Measurements from ENCODE around the gene RXRA. TPM values are rescaled to one million over a fixed set of nuclear protein-coding genes. Genes with fewer than 3 reads are reported as not detected.

RXRA gene
- total RNA-seq, 1 donor from 2014 or later, result 16.8 TPM

DNA sequence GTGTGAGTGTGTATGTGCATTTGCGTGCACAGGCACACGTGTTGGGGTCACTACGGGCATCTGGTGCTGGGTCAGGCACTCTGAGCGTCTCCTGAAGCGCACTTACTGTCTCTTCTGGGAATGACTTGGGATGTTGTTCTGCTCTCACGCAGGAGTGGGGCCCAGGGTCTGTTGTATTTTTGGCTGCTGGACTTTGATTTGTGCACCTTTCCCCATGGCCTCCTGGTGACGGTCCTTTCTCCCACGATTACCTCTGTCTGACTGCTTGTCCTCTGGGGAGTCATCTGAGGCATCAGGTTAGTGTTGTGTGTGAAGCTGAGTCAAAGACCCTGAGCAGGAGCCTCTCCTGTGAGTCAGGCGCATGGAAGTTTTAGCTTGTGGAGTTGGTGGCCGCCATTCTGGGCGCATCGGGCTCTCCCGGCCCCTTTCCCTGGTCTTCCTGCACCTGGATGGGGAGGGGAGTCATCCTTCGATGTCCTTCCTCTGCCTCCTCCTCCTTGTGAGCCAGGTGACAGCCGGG lies 62.1 kb downstream of the RXRA start:
- Histone ChIP-seq H3K27me3 (ENCODE audit: control insufficient read depth, insufficient read depth, low read length) (no peaks in the 10 kb centered on the region), H3K4me3 (ENCODE audit: low read depth, low read length) (no peak overlapping the region), H3K36me3 (ENCODE audit: control insufficient read depth, insufficient read depth, low read length) (peaks cover 14% of the 10 kb centered on the region)
- DNase-seq (ENCODE audit: low read depth), result no peak
- FAIRE-seq, result peak; percentile 23
- TF ChIP-seq, protein P1, sequence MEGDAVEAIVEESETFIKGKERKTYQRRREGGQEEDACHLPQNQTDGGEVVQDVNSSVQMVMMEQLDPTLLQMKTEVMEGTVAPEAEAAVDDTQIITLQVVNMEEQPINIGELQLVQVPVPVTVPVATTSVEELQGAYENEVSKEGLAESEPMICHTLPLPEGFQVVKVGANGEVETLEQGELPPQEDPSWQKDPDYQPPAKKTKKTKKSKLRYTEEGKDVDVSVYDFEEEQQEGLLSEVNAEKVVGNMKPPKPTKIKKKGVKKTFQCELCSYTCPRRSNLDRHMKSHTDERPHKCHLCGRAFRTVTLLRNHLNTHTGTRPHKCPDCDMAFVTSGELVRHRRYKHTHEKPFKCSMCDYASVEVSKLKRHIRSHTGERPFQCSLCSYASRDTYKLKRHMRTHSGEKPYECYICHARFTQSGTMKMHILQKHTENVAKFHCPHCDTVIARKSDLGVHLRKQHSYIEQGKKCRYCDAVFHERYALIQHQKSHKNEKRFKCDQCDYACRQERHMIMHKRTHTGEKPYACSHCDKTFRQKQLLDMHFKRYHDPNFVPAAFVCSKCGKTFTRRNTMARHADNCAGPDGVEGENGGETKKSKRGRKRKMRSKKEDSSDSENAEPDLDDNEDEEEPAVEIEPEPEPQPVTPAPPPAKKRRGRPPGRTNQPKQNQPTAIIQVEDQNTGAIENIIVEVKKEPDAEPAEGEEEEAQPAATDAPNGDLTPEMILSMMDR (IDR thresholded peaks at IDR 0.05; ENCODE audit: insufficient read depth, low read length, severe bottlenecking), result no peak

DNA sequence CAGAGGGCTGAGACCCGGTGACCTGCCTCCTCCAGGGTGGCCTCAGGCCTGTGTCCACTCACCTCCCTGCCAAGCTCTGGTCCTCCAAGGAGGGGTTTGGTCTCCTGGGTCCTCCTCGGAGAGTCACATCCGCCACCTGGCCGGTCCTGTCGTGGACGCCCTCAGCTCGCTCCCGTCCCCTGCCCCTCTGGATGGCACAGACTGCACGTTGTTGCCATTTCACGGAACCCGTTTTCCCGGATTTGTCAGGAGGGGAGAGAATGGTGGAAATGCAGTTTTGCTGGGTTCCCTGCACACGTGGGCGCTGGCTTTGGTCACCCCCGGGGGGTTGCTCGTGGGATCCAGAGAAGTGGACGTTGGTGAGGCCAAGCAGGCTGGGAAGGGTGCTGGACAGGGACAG lies 62.7 kb downstream of the RXRA start:
- TF ChIP-seq, protein P1 (IDR thresholded peaks at IDR 0.05; ENCODE audit: insufficient read depth, low read length, severe bottlenecking), result no peak
- FAIRE-seq (no peak), DNase-seq (ENCODE audit: low read depth) (no peak)
- peaks cover 17% of the 10 kb centered on the region for H3K36me3 ChIP-seq (ENCODE audit: control insufficient read depth, insufficient read depth, low read length)
- H3K4me3 ChIP-seq (ENCODE audit: low read depth, low read length), result no peak overlapping the region
- H3K27me3 ChIP-seq (ENCODE audit: control insufficient read depth, insufficient read depth, low read length), result no peaks in the 10 kb centered on the region

GRCh38 chr9:134389642-134390041 lies 63.4 kb downstream of the RXRA start:
- no peak overlapping the region for H3K4me3 ChIP-seq (ENCODE audit: low read depth, low read length)
- H3K36me3 ChIP-seq (ENCODE audit: control insufficient read depth, insufficient read depth, low read length), result peaks cover 17% of the 10 kb centered on the region
- H3K27me3 ChIP-seq (ENCODE audit: control insufficient read depth, insufficient read depth, low read length), result no peaks in the 10 kb centered on the region
- DNase-seq (ENCODE audit: low read depth), result no peak
- TF ChIP-seq, protein P1 (IDR thresholded peaks at IDR 0.05; ENCODE audit: insufficient read depth, low read length, severe bottlenecking), result no peak
- FAIRE-seq, result no peak

DNA sequence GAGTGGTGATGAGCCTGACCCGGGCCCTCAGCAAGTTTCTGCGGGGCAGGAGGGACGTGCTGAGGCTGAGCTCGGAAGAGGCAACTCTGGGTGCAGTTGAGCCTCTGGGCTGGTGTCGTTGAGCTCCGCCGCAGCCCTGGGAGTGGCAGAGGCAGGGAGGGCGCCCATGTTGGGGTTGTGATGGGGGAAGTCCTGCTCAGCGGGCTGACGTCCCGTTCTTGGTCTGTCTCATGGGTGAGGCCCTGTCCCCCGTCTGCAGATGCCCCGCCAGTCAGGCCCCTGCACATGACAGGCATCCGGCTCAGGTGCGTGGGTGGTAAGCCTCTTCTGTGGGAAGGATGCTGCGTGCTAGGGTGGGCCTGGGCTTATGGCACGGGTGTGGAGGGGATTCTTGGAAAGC lies 64.3 kb downstream of the RXRA start:
- Histone ChIP-seq H3K27me3 (ENCODE audit: control insufficient read depth, insufficient read depth, low read length) (no peaks in the 10 kb centered on the region), H3K36me3 (ENCODE audit: control insufficient read depth, insufficient read depth, low read length) (peaks cover 16% of the 10 kb centered on the region), H3K4me3 (ENCODE audit: low read depth, low read length) (no peak overlapping the region)
- no peak for DNase-seq (ENCODE audit: low read depth)
- TF ChIP-seq, protein P1 (IDR thresholded peaks at IDR 0.05; ENCODE audit: insufficient read depth, low read length, severe bottlenecking), result no peak
- FAIRE-seq, result no peak

DNA sequence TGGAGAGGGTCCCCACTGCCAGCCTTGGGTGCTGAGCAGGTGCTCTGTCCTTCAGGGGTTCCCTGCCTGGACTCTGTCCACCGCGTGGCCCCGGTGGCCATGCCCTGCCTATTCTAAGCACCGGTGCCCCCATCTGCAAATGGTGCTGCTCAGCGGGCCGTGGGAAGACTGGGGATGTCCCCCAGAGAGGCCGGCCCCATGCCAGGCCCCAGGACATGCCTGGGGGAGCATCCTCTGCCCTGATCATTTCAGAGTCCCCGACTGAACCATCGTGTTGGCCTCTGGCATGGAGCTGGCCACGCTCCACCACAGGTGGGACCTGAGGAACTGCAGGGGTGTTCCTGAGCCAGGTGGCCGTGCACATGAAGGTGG lies 64.7 kb downstream of the RXRA start:
- Histone ChIP-seq H3K27me3 (ENCODE audit: control insufficient read depth, insufficient read depth, low read length) (no peaks in the 10 kb centered on the region), H3K36me3 (ENCODE audit: control insufficient read depth, insufficient read depth, low read length) (peaks cover 15% of the 10 kb centered on the region), H3K4me3 (ENCODE audit: low read depth, low read length) (no peak overlapping the region)
- TF ChIP-seq, protein P1 (IDR thresholded peaks at IDR 0.05; ENCODE audit: insufficient read depth, low read length, severe bottlenecking), result no peak
- FAIRE-seq (no peak), DNase-seq (ENCODE audit: low read depth) (no peak)

Measured in bronchial epithelial cell (primary cell).